Activated CD4-positive, alpha-beta T cell treated with anti-CD3 and anti-CD28 coated beads for 1 hour (primary cell): Measurements from ENCODE around the gene KRTCAP2.
A peak's percentile ranks its signal among the peaks of the same experiment; 100 is the strongest.
"Not testable (repeated sequence)": the region's sequence is repeated elsewhere in the genome, so short reads cannot be mapped to it uniquely, and the experiment has no call there.

ENCODE experiments used
- DNase-seq: peaks from one replicate; pipeline ENCODE4 v3.0.0-alpha.2; 2020

Gene KRTCAP2

DNA sequence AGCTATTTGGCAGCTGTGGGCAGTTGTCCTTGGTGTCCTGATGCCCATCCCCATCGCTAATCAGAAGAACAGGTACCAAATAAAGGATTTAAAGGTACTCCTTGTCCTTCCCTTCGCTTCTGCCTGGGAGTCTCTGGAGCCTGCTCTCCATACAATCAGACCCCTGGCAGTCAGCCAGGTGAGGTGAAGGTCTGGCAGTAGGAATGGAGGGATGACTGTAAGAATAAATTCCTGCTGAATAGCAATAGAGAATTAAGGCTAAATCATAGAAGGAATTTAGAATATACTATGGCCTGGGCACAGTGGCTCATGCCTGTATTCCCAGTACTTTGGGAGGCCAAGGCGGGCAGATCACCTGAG lies 25.4 kb upstream of the KRTCAP2 start:
- DNase-seq = no peak

DNA sequence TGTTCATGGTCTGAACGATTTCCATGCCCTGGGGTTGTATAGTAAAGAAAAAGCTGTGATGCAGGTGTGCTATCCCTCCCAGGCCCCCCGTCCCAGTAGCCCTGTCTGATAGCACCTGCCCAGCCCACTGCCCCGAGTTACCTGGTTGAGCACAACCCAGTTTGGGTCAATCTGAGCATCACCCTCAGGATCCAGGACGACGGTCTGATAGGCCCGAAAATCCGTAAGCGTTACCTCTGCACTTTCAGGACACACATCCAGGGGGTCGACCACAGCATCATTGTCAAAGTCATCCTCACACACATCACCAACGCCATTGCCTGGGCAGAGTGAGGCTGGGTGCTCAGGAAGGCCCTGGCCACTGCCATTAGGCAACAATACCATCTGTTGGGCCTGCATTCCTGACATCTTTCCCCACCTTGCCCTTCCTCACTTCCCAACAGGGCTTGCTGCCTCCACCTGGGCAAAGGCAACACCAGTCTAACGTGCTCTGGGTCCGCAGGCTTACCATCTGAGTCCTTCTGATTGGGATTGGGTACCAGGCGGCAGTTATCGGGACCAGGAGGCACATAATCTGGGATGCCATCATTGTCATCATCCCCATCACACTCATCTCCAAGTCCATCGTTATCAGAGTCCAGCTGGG lies 24.9 kb upstream of the KRTCAP2 start:
- no peak for DNase-seq

DNA sequence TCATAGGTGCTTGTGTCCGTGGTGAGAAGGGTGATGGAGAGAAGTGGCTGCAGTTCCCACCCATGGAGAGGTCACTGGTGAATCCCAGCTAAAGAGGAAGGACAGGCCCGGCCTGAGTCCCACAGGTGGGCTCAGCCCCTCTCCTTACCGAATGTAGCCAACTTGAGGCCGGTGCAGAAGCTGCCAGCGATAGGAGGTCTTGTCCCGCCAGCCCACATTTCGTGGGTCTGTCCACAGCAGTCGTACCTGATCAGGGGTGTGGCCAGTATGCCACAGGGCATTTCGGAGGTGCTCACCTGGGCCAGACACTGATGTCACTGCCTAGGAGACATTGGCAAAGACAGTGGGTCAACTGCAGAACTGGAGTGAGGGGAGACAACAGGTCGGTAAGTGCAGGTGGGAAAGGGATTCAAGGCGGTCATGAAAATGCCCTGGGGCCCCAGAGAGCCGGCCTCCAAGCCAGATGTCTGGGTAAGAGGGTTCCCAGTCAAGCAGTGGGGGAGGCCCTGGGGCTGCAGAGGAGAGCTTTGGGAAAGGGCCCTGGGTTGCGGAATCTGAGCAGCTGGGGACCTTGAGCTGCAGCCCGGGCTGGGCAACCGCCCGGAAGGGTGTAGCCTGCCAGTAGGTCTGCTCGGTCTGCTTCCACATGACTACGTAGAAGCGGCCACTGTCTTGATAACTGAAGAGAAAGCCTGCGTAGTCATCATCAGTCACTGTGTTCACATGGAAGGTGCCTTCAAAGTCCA lies 24.0 kb upstream of the KRTCAP2 start:
- no peak for DNase-seq

DNA sequence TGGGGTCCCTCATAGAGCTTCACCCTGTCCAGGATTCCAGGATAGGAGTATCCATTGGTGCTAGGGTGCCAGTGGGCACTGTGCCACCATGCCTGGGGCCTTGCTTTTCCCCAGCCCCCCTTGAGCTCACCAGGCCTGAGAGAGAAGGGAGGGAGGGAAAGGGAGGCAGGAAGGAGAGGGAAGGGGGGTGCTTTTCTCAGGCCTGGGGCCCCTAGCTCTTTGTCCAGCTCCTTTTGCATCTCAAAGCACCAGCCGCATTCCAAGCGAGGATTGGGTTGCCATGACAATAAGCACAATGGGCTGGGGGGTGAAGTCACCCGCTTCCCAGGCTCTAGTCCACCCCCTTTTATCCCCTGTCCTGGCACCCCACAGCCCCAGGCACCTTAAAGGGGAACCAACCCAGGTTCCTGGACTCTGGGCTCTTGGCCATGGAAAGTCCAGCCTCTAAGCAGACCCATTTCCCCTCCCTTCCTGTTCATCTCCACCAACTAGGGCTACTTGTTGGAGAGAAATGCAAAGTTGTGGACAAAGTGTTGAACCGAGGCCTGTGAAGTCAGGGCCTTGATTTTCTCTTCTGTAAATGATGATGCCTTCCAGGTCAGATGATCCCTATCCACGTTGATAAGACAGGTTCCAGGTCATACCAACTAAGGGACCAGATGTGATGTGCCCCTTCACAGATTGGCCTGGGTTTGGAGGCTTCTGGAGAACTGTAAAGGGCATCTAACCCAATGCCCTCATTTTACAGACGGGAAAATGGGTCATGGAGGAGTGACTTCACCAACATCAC lies 23.2 kb upstream of the KRTCAP2 start:
- DNase-seq = no peak

DNA sequence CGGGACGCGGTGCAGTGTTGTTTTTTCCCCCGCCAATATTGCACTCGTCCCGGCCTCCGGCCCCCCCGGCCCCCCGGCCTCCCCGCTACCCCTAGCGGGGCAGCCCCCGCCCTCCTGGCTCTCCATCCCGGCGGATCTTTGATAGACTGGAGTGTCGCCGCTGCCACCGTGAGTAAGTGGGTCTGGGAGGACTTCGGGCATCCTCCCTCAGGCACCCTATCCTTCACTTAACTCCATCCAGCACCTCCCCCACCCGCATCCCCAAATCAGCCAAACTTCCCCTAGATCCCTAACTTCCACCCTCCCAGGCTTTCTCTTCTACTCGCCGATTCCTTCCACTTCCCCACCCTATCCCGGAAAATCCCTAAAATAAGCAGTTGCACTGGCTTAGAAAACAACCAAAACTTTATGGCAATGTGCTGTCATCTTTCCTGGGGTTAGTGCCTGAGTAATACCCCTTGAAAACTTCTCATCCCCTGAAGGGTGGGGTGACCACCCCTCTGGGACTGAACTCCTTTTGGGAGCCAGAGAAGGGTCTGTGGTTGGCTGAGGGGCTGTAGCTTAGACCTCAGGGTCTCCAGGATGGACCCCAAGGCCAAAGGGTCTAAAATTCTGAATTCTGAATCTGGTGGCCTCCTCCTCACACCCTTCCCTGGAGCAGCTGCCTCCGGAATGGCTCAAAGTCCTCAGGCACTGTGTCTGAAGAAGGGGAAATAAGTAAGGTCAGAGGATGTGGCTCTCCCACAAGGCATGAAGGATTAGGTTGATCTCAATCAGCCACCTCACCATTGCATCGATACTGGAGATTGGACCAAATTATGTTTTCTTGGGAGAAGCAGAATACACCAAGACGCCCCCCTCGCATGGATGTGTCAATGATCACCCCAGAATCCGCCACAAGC lies 22.3 kb upstream of the KRTCAP2 start:
- DNase-seq = no peak

DNA sequence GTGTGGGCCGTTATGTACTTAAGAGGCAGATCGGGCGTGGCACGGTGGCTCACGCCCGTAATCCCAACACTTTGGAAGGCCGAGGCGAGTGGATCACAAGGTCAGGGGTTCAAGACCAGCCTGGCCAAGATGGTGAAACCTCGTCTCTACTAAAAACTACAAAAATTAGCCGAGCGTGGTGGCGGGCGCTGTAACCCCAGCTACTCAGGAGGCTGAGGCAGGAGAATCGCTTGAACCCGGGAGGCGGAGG lies 20.8 kb upstream of the KRTCAP2 start:
- DNase-seq = not testable (repeated sequence)

DNA sequence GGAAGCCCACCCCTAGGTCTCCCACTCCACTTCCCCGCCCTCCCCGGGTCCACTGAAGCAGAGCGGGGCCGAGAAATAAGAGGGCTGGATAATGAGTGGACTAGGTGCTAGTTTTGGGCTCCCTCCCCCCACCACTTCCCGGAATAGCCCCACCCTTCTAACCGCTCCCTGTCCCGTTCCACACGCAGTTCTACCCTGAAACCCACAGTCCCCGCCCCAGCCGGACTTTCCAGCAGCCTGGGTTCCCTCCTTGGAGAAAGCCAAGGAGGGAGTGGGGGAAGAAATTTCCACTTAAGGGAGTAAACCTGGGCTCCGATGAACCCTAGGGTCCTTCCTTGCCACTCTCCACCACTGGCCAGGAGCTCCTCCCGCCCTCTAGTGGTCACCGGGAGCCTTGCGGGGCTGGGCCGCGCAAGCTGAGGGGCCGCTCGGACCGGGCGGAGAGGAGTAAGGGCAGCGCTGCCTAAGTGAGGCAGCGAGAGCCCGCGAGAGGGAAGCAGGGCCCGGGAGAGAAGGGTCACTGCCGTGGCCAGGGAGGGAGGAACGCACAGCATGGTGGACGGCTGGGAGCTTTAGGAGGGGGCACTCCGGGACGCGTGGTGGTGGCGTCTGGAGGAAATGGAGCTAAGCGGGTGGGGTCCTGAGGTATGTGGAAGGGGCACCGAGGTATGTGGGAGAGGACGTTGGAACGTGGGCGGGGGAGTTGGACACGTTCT lies 20.3 kb upstream of the KRTCAP2 start:
- DNase-seq = peak; percentile 43

DNA sequence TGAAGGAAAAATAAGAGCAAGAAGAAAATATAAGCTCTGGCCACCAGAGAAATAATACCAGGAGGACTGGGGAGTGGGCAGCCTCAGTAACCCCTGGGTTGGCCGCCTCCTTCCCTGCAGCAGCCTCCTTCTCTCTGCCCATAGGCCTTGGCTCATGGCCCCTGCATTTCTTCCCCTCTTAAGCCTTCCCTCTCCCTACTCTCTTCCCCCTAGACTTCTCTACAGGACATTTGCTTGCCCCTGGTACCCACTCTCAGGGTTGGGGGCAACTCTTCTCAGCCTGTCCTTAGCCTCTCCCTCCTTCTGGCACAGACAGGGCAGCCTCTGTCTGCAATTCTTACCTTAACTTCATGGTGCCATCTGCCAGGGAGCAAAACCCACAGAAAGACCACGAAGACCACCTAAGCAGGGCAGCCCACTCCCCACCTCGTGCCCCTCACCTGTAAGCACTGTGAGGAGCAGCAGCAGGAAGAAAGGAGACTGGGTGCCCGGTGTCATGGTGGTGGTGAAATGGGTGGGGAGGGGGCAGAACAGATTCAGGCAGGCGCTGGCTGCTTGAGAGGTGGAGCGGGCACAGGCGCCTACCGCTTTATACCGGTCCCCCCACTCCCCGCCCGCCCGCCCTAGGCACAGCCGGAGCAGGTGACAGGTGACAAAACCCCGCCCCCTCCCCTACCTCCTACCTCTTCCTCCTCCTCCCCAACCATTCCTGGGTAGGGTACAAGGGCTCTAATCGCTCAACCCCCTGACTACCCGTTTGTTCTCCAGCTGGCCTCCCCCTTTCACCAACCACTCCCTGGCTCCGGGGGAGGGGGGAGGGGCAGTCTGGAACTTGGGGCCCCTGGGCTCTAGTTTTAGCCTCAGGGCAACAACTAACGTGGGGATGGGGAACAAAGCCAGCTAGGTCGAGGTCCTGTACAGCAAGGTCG lies 19.5 kb upstream of the KRTCAP2 start:
- DNase-seq = no peak

DNA sequence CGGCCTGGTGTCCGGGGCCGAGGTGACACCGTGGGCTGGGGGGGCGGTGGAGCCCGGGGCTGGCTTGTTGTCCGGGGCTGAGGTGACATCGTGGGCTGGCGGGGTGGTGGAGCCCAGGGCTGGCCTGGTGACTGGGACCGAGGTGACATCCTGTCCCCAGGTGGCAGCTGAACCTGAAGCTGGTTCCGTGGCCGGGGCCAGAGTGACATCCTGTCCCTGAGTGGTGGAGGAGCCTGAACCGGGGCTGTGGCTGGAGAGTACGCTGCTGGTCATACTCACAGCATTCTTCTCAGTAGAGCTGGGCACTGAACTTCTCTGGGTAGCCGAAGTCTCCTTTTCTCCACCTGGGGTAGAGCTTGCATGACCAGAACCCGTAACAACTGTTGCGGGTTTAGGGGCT lies 18.8 kb upstream of the KRTCAP2 start:
- no peak for DNase-seq

DNA sequence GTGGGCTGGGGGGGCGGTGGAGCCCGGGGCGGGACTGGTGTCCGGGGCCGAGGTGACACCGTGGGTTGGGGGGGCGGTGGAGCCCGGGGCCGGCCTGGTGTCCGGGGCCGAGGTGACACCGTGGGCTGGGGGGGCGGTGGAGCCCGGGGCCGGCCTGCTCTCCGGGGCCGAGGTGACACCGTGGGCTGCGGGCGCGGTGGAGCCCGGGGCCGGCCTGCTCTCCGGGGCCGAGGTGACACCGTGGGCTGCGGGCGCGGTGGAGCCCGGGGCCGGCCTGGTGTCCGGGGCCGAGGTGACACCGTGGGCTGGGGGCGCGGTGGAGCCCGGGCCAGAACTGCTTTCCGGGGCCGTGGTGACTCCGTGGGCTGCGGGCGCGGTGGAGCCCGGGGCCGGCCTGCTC lies 16.8 kb upstream of the KRTCAP2 start:
- DNase-seq = not testable (repeated sequence)

DNA sequence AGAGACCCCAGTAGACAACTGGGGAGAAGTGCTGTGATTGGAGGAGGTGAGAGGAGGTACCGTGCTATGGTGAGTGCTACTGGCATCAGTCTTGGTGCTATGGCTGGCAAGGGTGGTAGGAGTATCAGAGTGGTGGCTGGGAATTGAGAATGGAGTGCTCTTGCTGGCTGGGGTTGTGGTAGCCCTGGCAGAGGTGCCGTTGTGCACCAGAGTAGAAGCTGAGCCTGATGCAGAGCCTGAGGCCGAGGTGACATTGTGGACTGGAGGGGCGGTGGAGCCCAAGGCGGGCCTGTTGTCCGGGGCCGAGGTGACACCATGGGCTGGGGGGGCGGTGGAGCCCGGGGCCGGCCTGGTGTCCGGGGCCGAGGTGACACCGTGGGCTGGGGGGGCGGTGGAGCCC lies 15.2 kb upstream of the KRTCAP2 start:
- DNase-seq = no peak

DNA sequence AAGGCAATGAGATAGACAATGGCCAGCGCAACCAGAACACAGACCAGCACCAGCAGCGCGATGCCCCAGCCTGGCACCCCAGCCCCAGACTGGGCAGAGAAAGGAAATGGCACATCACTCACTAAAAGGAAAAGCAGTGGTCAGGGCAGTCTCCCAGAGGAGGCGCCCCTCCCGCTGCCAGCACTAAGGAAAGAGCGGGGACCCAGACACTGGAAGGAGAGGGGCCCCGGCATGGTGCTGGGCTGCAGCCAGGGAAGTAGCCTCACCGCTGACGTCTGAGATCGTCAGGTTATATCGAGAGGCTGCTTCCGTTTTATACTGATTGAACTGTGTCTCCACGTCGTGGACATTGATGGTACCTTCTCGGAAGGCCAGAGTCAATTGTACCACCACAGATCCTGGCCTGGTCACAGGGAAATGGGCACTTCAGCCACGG lies 14.4 kb upstream of the KRTCAP2 start:
- no peak for DNase-seq

DNA sequence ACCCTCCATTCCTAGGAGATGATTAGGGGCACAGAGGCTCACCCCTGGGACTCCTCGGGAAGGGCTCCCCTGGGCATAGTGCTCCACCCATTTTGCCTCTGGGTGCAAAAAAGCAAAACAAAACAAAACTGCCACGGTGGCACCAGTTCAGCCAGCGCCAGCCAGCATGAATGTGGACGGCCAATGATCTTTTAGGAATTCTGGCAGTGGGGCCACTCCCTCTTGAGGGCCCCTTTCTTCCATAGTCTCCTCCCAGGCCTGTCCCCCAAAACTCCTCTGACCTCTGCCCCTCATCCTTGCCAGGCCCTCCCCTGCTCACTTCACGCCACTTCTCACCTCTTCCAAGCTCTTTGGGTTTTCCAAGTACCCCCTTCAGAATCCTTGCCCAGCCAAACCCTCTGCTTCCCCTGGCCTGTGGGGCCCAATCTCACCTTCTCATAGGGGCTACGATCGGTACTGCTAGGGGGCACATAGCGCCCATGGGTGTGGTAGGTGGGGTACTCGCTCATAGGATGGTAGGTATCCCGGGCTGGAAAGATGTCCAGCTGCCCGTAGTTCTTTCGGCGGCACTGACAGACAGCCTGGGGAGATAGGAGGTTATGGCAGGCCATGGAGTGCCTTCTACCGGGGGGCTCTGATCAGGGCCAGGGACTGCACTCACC lies 13.8 kb upstream of the KRTCAP2 start:
- DNase-seq = no peak

DNA sequence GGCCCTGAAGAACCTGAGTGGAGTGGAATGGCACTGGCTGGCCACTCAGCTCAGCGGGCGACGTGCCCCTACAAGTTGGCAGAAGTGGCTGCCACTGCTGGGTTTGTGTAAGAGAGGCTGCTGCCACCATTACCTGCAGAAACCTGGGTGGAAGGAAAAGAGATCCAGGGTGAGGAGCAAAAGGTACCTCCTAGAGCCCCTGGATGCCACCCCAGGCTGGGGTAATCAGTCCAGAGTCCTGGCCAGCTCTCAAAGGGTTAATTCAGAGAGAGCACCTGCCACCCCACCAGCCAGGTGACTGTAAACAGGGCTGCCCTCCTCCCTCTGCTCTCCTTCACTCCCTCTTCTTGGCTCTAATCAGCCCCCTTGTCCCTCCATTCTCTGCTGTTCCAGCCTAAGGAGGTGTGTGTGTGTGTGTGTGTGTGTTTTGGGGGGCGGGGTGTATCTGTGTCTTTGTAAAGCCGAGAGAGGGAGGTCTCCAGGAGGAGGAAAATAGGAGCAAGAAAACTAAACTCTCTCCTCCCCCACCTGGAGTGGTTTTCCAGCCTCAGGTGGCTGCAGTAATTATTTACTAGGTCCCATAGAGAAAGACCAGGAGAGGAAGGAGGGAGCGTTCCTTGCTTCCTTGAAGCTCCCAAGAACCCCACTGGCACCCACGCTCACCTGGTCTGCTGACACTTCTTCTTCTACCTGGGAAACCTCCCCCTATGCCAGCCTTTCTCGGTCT lies 13.1 kb upstream of the KRTCAP2 start:
- no peak for DNase-seq

DNA sequence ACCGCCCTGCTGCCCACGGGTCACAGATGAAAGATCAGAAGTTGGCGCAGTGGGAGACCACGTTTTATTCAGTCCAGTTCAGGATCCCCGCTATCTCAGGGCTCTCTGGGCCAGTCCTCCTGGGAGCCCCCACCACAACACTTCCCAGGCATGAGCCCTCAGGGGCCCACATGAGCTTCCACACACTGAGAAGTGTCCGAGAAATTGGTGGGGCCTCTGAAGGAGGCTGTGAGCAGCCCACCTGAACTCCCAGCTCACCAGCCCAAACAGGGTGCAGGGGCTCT lies 12.6 kb upstream of the KRTCAP2 start:
- DNase-seq = no peak

DNA sequence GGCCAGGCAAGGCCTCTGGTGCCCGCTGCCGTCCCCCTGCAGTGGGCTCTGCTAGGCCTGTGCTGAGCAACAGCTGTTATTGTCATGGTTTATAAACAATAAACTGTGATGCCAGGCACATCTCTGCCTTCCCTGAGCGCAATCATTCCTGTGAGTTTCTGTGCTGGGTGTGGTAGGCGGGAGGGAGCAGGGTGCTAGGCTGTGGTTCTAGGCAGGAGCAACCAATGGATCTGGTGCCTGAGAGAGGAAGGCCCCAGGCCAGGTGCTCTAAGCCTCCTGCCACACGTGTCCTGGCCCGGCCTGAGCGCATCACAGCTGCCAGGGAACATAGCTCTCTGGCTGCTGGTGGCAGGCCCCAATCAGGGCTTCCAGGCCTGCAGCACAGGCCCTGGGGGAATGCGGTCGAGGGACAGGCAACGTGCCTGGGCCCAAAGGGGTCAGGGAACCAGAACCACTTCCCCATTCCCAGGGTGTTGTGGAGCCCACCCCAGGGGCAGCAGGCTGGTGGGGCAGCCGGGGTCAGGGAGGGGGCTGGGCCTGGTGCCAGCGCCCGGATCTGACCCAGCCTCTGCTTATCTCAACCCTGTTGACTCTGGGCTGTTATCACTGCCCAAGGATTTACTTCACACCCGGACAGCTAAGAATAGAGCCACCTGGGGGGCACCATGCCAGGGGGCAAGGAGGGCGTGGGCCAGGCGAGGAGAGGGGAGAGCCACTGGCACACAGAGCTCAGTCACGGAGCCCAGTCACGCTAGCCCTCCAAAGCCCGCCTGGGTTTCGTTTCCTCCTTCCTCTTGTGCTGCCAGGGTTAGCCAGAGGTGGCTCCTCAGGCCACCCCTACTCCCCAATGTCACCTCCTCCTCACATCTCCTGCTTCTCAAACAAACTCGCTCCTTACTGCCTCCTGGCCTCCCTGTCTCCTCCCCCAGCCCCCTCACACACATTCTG lies 12.0 kb upstream of the KRTCAP2 start:
- DNase-seq = no peak

DNA sequence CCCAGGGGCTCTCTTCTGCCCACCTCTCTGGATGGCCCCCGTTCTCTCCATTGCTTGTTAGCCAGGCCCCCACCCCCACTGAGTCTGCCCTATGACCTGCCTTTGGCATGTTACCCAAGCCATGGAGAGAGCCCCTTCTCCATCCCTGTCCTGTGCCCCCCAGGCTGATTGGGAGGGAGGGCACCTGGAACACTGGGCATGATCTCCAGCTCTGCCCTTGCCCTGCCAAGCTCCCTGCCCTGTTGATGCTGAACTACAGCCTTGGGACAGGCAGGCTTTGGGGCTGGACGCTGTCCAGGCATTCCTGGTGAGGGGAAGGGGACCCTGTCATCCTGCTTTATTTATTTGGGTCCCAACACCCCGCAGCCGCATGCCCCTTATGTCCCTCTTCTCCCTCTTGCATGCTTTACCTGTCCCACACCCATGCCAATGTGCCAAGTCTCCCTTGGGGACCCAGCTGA lies 11.3 kb upstream of the KRTCAP2 start:
- no peak for DNase-seq

DNA sequence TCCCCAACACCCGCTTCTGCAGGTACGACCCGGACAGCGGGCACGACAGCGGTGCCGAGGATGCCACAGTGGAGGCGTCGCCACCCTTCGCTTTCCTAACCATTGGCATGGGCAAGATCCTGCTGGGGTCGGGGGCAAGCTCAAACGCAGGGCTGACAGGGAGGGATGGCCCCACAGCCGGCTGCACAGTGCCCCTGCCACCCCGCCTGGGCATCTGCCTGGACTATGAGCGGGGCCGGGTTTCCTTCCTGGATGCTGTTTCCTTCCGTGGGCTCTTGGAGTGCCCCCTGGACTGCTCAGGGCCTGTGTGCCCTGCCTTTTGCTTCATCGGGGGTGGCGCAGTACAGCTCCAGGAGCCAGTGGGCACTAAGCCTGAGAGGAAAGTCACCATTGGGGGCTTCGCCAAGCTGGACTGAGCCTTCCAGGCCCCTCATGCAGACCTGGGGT lies 10.7 kb upstream of the KRTCAP2 start:
- no peak for DNase-seq

DNA sequence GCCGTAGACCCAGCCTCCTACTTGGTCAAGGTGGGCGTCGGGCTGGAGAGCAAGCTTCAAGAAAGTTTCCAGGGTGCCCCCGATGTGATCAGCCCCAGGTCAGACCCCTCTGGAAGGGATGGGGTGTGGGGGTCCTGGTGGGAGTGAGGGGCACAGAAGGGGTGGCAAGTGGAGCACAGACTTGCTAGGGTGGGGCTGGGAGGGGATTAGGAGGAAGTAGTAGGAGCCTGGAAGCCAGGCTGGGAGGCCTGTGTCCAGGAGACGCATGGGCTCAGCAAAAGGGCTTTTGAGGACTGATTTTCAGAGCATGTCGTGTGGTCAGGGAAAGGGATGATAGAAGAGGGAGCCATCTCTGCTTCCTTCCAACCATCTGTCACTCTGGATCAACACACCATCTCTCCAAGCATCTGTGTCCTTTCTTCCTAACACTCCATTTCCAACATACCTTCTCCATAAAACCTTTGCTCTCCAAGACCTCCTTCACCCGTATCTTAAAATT lies 9.0 kb upstream of the KRTCAP2 start:
- no peak for DNase-seq
